GM18868 (cell line): ENCODE data around the gene ZBTB32.
"Not testable (repeated sequence)": the region's sequence is repeated elsewhere in the genome, so short reads cannot be mapped to it uniquely, and the experiment has no call there.

Experiments used
- ATAC-seq: cut with Tn5 transposase; IDR thresholded peaks from one replicate; pipeline ENCODE4 v1.9.1; 2021; ENCODE audit warnings: mild to moderate bottlenecking, moderate library complexity; ENCODE audit not compliant: unreplicated experiment

The ZBTB32 gene

GRCh38 chr19:35704218-35704617, at the start of gene ZBTB32:
ZBTB32 (plus strand) TSS chr19:35704558; CDS start chr19:35714627, 10,069 bp downstream.
- ATAC-seq = no peak

GRCh38 chr19:35654828-35655227, 49.5 kb upstream of the ZBTB32 start:
- ATAC-seq = not testable (repeated sequence)

GRCh38 chr19:35655600-35655999, 48.8 kb upstream of the ZBTB32 start:
- ATAC-seq = no peak

- ATAC-seq = no peak
Observed at GRCh38 chr19:35656700-35657099, 47.7 kb upstream of the ZBTB32 start.

GRCh38 chr19:35657904-35658700, 46.3 kb upstream of the ZBTB32 start:
- no peak for ATAC-seq

- no peak for ATAC-seq
Observed at GRCh38 chr19:35661995-35662340, 42.4 kb upstream of the ZBTB32 start.

GRCh38 chr19:35663981-35664380, 40.4 kb upstream of the ZBTB32 start:
- no peak for ATAC-seq

GRCh38 chr19:35665157-35665556, 39.2 kb upstream of the ZBTB32 start:
- ATAC-seq = no peak

GRCh38 chr19:35665604-35666003, 38.8 kb upstream of the ZBTB32 start:
- no peak for ATAC-seq

GRCh38 chr19:35666251-35666913, 38.0 kb upstream of the ZBTB32 start, which contains the start of gene UPK1A:
UPK1A (plus strand) TSS chr19:35666517; CDS start chr19:35666813, 296 bp downstream.
- no peak for ATAC-seq

- ATAC-seq = no peak
Observed at GRCh38 chr19:35669566-35669965, 34.8 kb upstream of the ZBTB32 start.

- no peak for ATAC-seq
Observed at GRCh38 chr19:35669974-35670373, 34.4 kb upstream of the ZBTB32 start.

- no peak for ATAC-seq
Observed at GRCh38 chr19:35670686-35671085, 33.7 kb upstream of the ZBTB32 start.

- ATAC-seq = no peak
Observed at GRCh38 chr19:35671818-35672217, 32.5 kb upstream of the ZBTB32 start.

- no peak for ATAC-seq
Observed at GRCh38 chr19:35673121-35673804, 31.1 kb upstream of the ZBTB32 start.

- no peak for ATAC-seq
Observed at GRCh38 chr19:35675589-35676140, 28.7 kb upstream of the ZBTB32 start.

GRCh38 chr19:35689836-35690235, 14.5 kb upstream of the ZBTB32 start:
- no peak for ATAC-seq

- ATAC-seq = not testable (repeated sequence)
Observed at GRCh38 chr19:35691106-35691505, 13.3 kb upstream of the ZBTB32 start.

GRCh38 chr19:35692010-35692409, 12.3 kb upstream of the ZBTB32 start:
- no peak for ATAC-seq

GRCh38 chr19:35693422-35693821, 10.9 kb upstream of the ZBTB32 start:
- ATAC-seq = no peak

GRCh38 chr19:35693835-35694599, 10.3 kb upstream of the ZBTB32 start:
- peak; percentile 74 for ATAC-seq
